OCI-LY3 (cell line): ENCODE data around the gene SPC24.

ENCODE experiments used
- H2AFZ ChIP-seq: fragments of 200-600, 300-600 bp; shearing (Covaris generic); 2 replicates; pipeline ENCODE4 v1.6.0; 2014; ENCODE audit warnings: antibody characterized with exemption, low read depth, low read length
- H3K27ac ChIP-seq: fragments of 200-600, 300-600 bp; sonication (generic); 2 replicates; pipeline ENCODE4 v1.5.1; 2014; ENCODE audit warnings: mild to moderate bottlenecking, low read length, moderate library complexity, mixed read lengths
- H3K27me3 ChIP-seq: fragments of 200-600, 300-600 bp; sonication (generic); 2 replicates; pipeline ENCODE4 v1.6.1; 2014; ENCODE audit warnings: low read depth, low read length, mixed read lengths
- H3K36me3 ChIP-seq: fragments of 200-600, 300-600 bp; sonication (generic); replicated peaks from 2 replicates; pipeline ENCODE3; 2014; ENCODE audit warnings: low read depth, low read length, mixed read lengths
- H3K4me1 ChIP-seq: fragments of 300-600, 200-600 bp; sonication (generic); 2 replicates; pipeline ENCODE4 v1.6.1; 2014; ENCODE audit warnings: low read length, mixed read lengths
- H3K4me2 ChIP-seq: fragments of 200-600, 300-600 bp; sonication (generic); 2 replicates; pipeline ENCODE4 v1.6.1; 2014; ENCODE audit warnings: low read length, mixed read lengths
- H3K4me3 ChIP-seq: fragments of 300-600, 200-600 bp; sonication (generic); 2 replicates; pipeline ENCODE4 v1.5.1; 2014; ENCODE audit warnings: antibody characterized with exemption, mild to moderate bottlenecking, low read length, moderate library complexity
- H3K79me2 ChIP-seq: fragments of 300-600, 200-600 bp; shearing (Covaris generic); 2 replicates; pipeline ENCODE4 v1.6.1; 2014; ENCODE audit warnings: mild to moderate bottlenecking, low read length, mixed read lengths
- H3K9ac ChIP-seq: fragments of 300-600, 200-600 bp; shearing (Covaris generic); 2 replicates; pipeline ENCODE4 v1.6.0; 2014; ENCODE audit warnings: mild to moderate bottlenecking, low read length, moderate library complexity
- H3K9me3 ChIP-seq: fragments of 200-600, 300-600 bp; shearing (Covaris generic); 2 replicates; pipeline ENCODE4 v1.6.1; 2014; ENCODE audit warnings: low read length, mixed read lengths; ENCODE audit not compliant: insufficient read depth
- H4K20me1 ChIP-seq: fragments of 200-600, 300-600 bp; sonication (generic); 2 replicates; pipeline ENCODE4 v1.6.1; 2016; ENCODE audit warnings: low read length, mixed read lengths; ENCODE audit not compliant: insufficient read depth
- EZH2phosphoT487 ChIP-seq: fragments of 200-600 bp; shearing (Covaris generic); IDR thresholded peaks from 2 replicates; pipeline ENCODE4 v1.6.1; 2018; ENCODE audit warnings: antibody characterized with exemption, mixed run types, low read depth
- TF ChIP-seq, protein P1 (sequence below): fragments of 200-600, 300-600 bp; sonication (generic); IDR thresholded peaks from 2 replicates; pipeline ENCODE4 v1.5.1; 2014; ENCODE audit warnings: antibody characterized with exemption, low read length, low read depth

The SPC24 gene

GRCh38 chr19:11197291-11198174, 42.0 kb upstream of the SPC24 start, which contains the start of gene KANK2:
Gene KANK2, minus strand, starts transcription at chr19:11197545. Its CDS starts 3,034 bp downstream, at chr19:11194511.
- peaks cover 12% of the 10 kb centered on the region for H3K27me3 ChIP-seq
- no peaks in the 10 kb centered on the region for H3K79me2 ChIP-seq
- no peak within 1 kb of the TSS for H3K27ac ChIP-seq
- peak within 1 kb of the TSS; percentile 76 for H3K9ac ChIP-seq
- peak within 1 kb of the TSS; percentile 92 for H3K4me3 ChIP-seq
- H2AFZ ChIP-seq, result peak within 1 kb of the TSS; percentile 42; the same call in 1 of the 2 replicates
- TF ChIP-seq, protein P1, sequence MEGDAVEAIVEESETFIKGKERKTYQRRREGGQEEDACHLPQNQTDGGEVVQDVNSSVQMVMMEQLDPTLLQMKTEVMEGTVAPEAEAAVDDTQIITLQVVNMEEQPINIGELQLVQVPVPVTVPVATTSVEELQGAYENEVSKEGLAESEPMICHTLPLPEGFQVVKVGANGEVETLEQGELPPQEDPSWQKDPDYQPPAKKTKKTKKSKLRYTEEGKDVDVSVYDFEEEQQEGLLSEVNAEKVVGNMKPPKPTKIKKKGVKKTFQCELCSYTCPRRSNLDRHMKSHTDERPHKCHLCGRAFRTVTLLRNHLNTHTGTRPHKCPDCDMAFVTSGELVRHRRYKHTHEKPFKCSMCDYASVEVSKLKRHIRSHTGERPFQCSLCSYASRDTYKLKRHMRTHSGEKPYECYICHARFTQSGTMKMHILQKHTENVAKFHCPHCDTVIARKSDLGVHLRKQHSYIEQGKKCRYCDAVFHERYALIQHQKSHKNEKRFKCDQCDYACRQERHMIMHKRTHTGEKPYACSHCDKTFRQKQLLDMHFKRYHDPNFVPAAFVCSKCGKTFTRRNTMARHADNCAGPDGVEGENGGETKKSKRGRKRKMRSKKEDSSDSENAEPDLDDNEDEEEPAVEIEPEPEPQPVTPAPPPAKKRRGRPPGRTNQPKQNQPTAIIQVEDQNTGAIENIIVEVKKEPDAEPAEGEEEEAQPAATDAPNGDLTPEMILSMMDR, result 0 out of 2 replicates have a peak, but pooled peaks have one; percentile 9
- TF ChIP-seq EZH2phosphoT487, result no peak
- H3K4me2 ChIP-seq, result peak within 1 kb of the TSS; percentile 99
- H4K20me1 ChIP-seq, result no peaks in the 10 kb centered on the region
- no peaks in the 10 kb centered on the region for H3K9me3 ChIP-seq
- peaks cover 31% of the 10 kb centered on the region for H3K4me1 ChIP-seq
- H3K36me3 ChIP-seq, result no peaks in the 10 kb centered on the region

DNA sequence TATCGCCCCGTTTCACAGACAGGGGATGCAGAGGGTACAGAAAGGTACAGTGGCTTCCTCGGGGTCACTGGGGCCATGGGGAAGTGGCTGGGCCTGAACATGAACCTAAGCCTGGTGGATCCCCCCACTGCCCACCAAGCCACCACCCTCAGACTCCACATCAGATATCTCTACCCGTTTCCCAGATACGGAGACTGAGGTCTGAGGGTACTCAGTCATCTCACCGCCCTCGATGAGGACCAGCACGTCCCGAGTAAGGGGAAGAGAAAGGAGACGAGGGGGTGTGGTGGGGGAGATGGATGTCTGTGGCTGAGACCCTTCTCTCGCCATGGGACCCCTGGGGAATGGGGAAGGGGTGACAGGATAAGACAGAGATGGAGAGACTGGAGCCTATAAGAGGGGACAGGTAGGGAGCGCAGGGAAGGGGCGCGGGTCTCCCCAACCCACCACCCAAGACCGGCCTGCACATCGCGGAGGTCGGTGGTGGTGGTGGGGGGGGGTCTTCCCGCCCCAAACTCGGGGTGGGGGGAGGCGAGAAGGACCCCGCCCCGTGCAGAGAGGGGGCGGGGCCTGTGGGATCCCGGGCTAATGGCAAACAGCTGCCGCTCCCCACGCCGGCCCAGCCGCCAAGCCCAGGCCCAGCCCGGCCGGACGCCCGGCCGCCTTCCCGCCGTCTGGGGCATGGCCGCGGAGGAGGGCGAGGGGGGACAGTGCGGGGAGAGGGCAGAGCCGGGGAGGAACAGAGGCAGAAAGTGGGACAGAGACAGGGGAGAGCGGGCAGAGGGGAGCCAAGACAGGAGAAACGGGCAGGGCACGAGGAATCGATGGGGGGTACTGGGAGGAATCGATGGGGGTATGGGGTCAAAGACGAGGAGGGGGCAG, 41.1 kb upstream of the SPC24 start:
- Histone ChIP-seq H3K4me1 (peaks cover 22% of the 10 kb centered on the region), H3K4me3 (peak overlapping the region; percentile 92), H3K9me3 (no peaks in the 10 kb centered on the region), H2AFZ (peak overlapping the region; percentile 42; the same call in 1 of the 2 replicates), H3K36me3 (peaks cover 4% of the 10 kb centered on the region), H3K27ac (no peak overlapping the region), H3K9ac (peak overlapping the region; percentile 76), H3K4me2 (peak overlapping the region; percentile 99), H3K27me3 (peaks cover 12% of the 10 kb centered on the region), H4K20me1 (no peaks in the 10 kb centered on the region), H3K79me2 (no peaks in the 10 kb centered on the region)
- TF ChIP-seq, protein P1, result no peak
- TF ChIP-seq EZH2phosphoT487, result no peak

- peaks cover 12% of the 10 kb centered on the region for H3K27me3 ChIP-seq
- H3K4me2 ChIP-seq, result no peak overlapping the region
- no peaks in the 10 kb centered on the region for H3K9me3 ChIP-seq
- no peak overlapping the region for H3K27ac ChIP-seq
- no peak overlapping the region for H3K9ac ChIP-seq
- no peak overlapping the region for H2AFZ ChIP-seq
- H3K4me1 ChIP-seq, result peaks cover 20% of the 10 kb centered on the region
- H3K79me2 ChIP-seq, result no peaks in the 10 kb centered on the region
- H3K36me3 ChIP-seq, result peaks cover 4% of the 10 kb centered on the region
- H4K20me1 ChIP-seq, result no peaks in the 10 kb centered on the region
- TF ChIP-seq, protein P1, result no peak
- no peak overlapping the region for H3K4me3 ChIP-seq
Measured at GRCh38 chr19:11195681-11196080, 40.1 kb upstream of the SPC24 start.
